ENCODE measurements around the gene ITGB5. TPM values are rescaled to one million over a fixed set of nuclear protein-coding genes. Genes with fewer than 3 reads are reported as not detected.

The ITGB5 gene
- total RNA-seq, 1 experiment from 2014 or later = 0.86 TPM

GRCh38 chr3:124887932-124888298 is 750 bp upstream of the ITGB5 start:
- H3K27me3 ChIP-seq (ENCODE audit: low read length) = no peaks in the 10 kb centered on the region
- H3K4me1 ChIP-seq (ENCODE audit: low read length) = no peaks in the 10 kb centered on the region
- H3K27ac ChIP-seq (ENCODE audit: low read length) = no peak overlapping the region
- no peak overlapping the region for H3K9ac ChIP-seq (ENCODE audit: low read length)
- no peaks in the 10 kb centered on the region for H3K36me3 ChIP-seq (ENCODE audit: insufficient read depth, low read length)
- H2AFZ ChIP-seq (ENCODE audit: low read length) = no peak overlapping the region
- no peaks in the 10 kb centered on the region for H4K20me1 ChIP-seq (ENCODE audit: insufficient read depth, low read depth, low read length)
- no peaks in the 10 kb centered on the region for H3K79me2 ChIP-seq (ENCODE audit: low read length)
- H3K4me2 ChIP-seq (ENCODE audit: low read depth, low read length, poor library complexity, severe bottlenecking) = no peak overlapping the region
- DNase-seq = no peak
- H3K4me3 ChIP-seq (ENCODE audit: low read length) = no peak overlapping the region
- H3K9me3 ChIP-seq (ENCODE audit: low read length) = no peaks in the 10 kb centered on the region
- no peaks in the 10 kb centered on the region for H3K9me2 ChIP-seq (replicated peaks; ENCODE audit: insufficient read depth, low read length)

DNA sequence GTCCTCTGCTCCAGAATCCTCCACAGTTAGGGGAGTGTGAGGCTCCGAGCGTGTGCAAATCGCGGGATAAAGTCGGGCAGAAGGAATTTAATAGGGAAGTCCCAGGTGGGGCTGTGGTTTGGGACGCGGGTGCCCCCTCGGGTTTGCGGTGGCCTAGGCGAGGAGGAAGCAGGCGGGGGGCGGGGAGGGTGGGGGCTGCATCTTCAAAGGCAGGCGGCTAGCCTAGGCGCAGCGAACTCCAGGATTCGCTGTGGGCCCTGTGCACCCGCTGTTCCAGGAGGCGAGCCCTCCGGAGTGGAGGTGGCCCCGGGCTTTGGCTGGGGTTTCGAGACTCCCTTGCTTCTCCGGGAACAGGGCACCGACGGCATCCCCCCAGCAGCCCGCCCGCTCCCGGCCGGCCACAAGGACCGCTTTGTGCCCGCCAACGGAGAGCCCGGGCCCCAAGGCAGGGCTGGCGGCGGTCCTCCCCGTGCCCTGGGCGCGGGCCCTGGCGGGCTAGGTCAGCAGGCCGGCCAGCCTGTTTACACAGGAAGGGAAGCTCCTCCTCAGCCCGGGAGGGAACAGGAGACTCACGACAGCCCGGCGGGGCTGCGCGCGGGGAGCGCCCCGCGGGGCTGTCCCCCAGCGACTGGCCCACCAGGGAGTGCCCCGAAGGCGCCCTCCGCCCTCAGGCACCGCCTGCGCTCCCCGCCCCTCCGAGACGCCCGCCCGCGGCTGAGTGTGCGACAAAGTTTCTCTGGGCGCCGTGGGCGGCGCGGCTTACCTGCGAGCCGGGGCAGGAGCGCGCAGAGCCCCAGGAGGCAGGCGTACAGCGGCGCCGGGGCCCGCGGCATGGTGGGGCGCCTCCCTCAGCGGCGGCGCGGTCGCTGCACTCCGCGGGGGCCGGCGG is 753 bp downstream of the ITGB5 start:
- H3K4me3 ChIP-seq (ENCODE audit: low read length) = no peak overlapping the region
- no peaks in the 10 kb centered on the region for H3K36me3 ChIP-seq (ENCODE audit: insufficient read depth, low read length)
- H3K79me2 ChIP-seq (ENCODE audit: low read length) = no peaks in the 10 kb centered on the region
- H3K4me2 ChIP-seq (ENCODE audit: low read depth, low read length, poor library complexity, severe bottlenecking) = no peak overlapping the region
- no peaks in the 10 kb centered on the region for H3K4me1 ChIP-seq (ENCODE audit: low read length)
- no peak overlapping the region for H3K9ac ChIP-seq (ENCODE audit: low read length)
- DNase-seq = no peak
- H3K9me2 ChIP-seq (replicated peaks; ENCODE audit: insufficient read depth, low read length) = no peaks in the 10 kb centered on the region
- H2AFZ ChIP-seq (ENCODE audit: low read length) = no peak overlapping the region
- H4K20me1 ChIP-seq (ENCODE audit: insufficient read depth, low read depth, low read length) = no peaks in the 10 kb centered on the region
- no peak overlapping the region for H3K27ac ChIP-seq (ENCODE audit: low read length)
- H3K9me3 ChIP-seq (ENCODE audit: low read length) = no peaks in the 10 kb centered on the region
- no peaks in the 10 kb centered on the region for H3K27me3 ChIP-seq (ENCODE audit: low read length)

- Histone ChIP-seq H3K79me2 (ENCODE audit: low read length) (no peaks in the 10 kb centered on the region), H3K4me2 (ENCODE audit: low read depth, low read length, poor library complexity, severe bottlenecking) (no peak overlapping the region), H3K27ac (ENCODE audit: low read length) (no peak overlapping the region), H3K9ac (ENCODE audit: low read length) (no peak overlapping the region), H3K27me3 (ENCODE audit: low read length) (no peaks in the 10 kb centered on the region), H3K9me3 (ENCODE audit: low read length) (no peaks in the 10 kb centered on the region), H2AFZ (ENCODE audit: low read length) (no peak overlapping the region), H3K36me3 (ENCODE audit: insufficient read depth, low read length) (no peaks in the 10 kb centered on the region), H4K20me1 (ENCODE audit: insufficient read depth, low read depth, low read length) (no peaks in the 10 kb centered on the region), H3K9me2 (replicated peaks; ENCODE audit: insufficient read depth, low read length) (no peaks in the 10 kb centered on the region), H3K4me1 (ENCODE audit: low read length) (no peaks in the 10 kb centered on the region), H3K4me3 (ENCODE audit: low read length) (no peak overlapping the region)
- no peak for DNase-seq
These were observed 1.5 kb downstream of the ITGB5 start for GRCh38 chr3:124885466-124886167.

GRCh38 chr3:124884474-124885101 is 2.6 kb downstream of the ITGB5 start:
- Histone ChIP-seq H3K27me3 (ENCODE audit: low read length) (no peaks in the 10 kb centered on the region), H3K4me3 (ENCODE audit: low read length) (no peak overlapping the region), H3K79me2 (ENCODE audit: low read length) (no peaks in the 10 kb centered on the region), H3K4me1 (ENCODE audit: low read length) (no peaks in the 10 kb centered on the region), H2AFZ (ENCODE audit: low read length) (no peak overlapping the region), H3K36me3 (ENCODE audit: insufficient read depth, low read length) (no peaks in the 10 kb centered on the region), H3K4me2 (ENCODE audit: low read depth, low read length, poor library complexity, severe bottlenecking) (no peak overlapping the region), H4K20me1 (ENCODE audit: insufficient read depth, low read depth, low read length) (no peaks in the 10 kb centered on the region), H3K9ac (ENCODE audit: low read length) (no peak overlapping the region), H3K9me3 (ENCODE audit: low read length) (no peaks in the 10 kb centered on the region), H3K27ac (ENCODE audit: low read length) (no peak overlapping the region), H3K9me2 (replicated peaks; ENCODE audit: insufficient read depth, low read length) (no peaks in the 10 kb centered on the region)
- DNase-seq = no peak

DNA sequence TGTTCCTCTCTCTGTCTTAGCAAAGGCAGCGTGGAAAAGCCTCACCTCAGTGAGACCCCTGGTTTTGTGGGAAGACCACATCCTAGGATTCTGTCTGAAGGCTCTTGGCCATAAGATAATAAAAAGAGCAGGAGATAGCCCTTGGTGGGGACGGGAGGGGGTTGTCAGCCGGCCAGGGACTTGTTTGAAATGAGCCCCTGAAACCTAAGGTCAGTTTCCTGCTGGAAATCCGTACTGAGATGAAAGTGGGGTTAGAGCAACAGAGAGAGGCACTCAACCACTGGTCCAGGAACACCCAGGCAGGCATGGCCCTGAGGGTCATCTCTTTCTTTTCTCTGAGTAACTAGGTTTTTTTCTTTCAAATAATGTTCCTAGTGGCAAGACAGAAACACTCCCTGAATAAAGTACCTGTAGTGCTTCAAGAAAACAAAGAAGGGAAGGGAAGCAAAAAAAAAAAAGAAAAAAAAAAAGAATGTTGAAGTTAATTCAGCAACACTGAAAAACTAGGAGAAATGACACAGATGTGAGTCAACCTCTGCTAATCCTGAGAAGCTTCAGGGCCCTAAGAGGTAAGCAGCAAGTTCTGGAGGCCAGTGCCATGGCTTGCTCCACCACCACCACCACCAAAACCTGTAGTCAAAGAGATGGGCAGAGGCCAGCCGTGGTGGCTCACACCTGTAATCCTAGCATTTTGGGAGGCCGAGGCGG is 3.2 kb downstream of the ITGB5 start:
- Histone ChIP-seq H3K79me2 (ENCODE audit: low read length) (no peaks in the 10 kb centered on the region), H3K4me1 (ENCODE audit: low read length) (no peaks in the 10 kb centered on the region), H3K9me2 (replicated peaks; ENCODE audit: insufficient read depth, low read length) (no peaks in the 10 kb centered on the region), H2AFZ (ENCODE audit: low read length) (no peak overlapping the region), H3K36me3 (ENCODE audit: insufficient read depth, low read length) (no peaks in the 10 kb centered on the region), H4K20me1 (ENCODE audit: insufficient read depth, low read depth, low read length) (no peaks in the 10 kb centered on the region), H3K9me3 (ENCODE audit: low read length) (no peaks in the 10 kb centered on the region), H3K4me2 (ENCODE audit: low read depth, low read length, poor library complexity, severe bottlenecking) (no peak overlapping the region), H3K27me3 (ENCODE audit: low read length) (no peaks in the 10 kb centered on the region), H3K9ac (ENCODE audit: low read length) (no peak overlapping the region), H3K27ac (ENCODE audit: low read length) (no peak overlapping the region), H3K4me3 (ENCODE audit: low read length) (no peak overlapping the region)
- no peak for DNase-seq

- Histone ChIP-seq H3K27me3 (ENCODE audit: low read length) (no peaks in the 10 kb centered on the region), H3K9ac (ENCODE audit: low read length) (no peak overlapping the region), H3K9me3 (ENCODE audit: low read length) (no peaks in the 10 kb centered on the region), H3K4me3 (ENCODE audit: low read length) (no peak overlapping the region), H3K27ac (ENCODE audit: low read length) (no peak overlapping the region), H4K20me1 (ENCODE audit: insufficient read depth, low read depth, low read length) (no peaks in the 10 kb centered on the region), H3K4me2 (ENCODE audit: low read depth, low read length, poor library complexity, severe bottlenecking) (no peak overlapping the region), H3K36me3 (ENCODE audit: insufficient read depth, low read length) (no peaks in the 10 kb centered on the region), H2AFZ (ENCODE audit: low read length) (no peak overlapping the region), H3K4me1 (ENCODE audit: low read length) (no peaks in the 10 kb centered on the region), H3K79me2 (ENCODE audit: low read length) (no peaks in the 10 kb centered on the region), H3K9me2 (replicated peaks; ENCODE audit: insufficient read depth, low read length) (no peaks in the 10 kb centered on the region)
- DNase-seq = no peak
These were observed 4.1 kb downstream of the ITGB5 start for GRCh38 chr3:124882816-124883747.

GRCh38 chr3:124881976-124882697 is 5.0 kb downstream of the ITGB5 start:
- no peaks in the 10 kb centered on the region for H3K27me3 ChIP-seq (ENCODE audit: low read length)
- no peak overlapping the region for H3K27ac ChIP-seq (ENCODE audit: low read length)
- no peaks in the 10 kb centered on the region for H4K20me1 ChIP-seq (ENCODE audit: insufficient read depth, low read depth, low read length)
- no peak overlapping the region for H3K4me3 ChIP-seq (ENCODE audit: low read length)
- H3K4me2 ChIP-seq (ENCODE audit: low read depth, low read length, poor library complexity, severe bottlenecking) = no peak overlapping the region
- H3K9ac ChIP-seq (ENCODE audit: low read length) = no peak overlapping the region
- H3K4me1 ChIP-seq (ENCODE audit: low read length) = no peaks in the 10 kb centered on the region
- H2AFZ ChIP-seq (ENCODE audit: low read length) = no peak overlapping the region
- DNase-seq = no peak
- H3K9me3 ChIP-seq (ENCODE audit: low read length) = no peaks in the 10 kb centered on the region
- no peaks in the 10 kb centered on the region for H3K79me2 ChIP-seq (ENCODE audit: low read length)
- no peaks in the 10 kb centered on the region for H3K36me3 ChIP-seq (ENCODE audit: insufficient read depth, low read length)
- no peaks in the 10 kb centered on the region for H3K9me2 ChIP-seq (replicated peaks; ENCODE audit: insufficient read depth, low read length)
